H9 (cell line): ENCODE measurements around the gene PLCH1. TPM values are rescaled to one million over a fixed set of nuclear protein-coding genes. Genes with fewer than 3 reads are reported as not detected.
A peak's percentile ranks its signal among the peaks of the same experiment; 100 is the strongest.

ENCODE experiments used
- DNase-seq: peaks from one replicate; pipeline ENCODE4 v3.0.0-alpha.2; 2017
- H2AFZ ChIP-seq: one replicate; pipeline ENCODE4 v1.6.1; 2013; ENCODE audit warnings: mild to moderate bottlenecking, low read length, control low read depth, moderate library complexity
- H2AK5ac ChIP-seq: 2 replicates; pipeline ENCODE4 v1.6.1; 2013; ENCODE audit warnings: low read length, control low read depth, mixed read lengths; ENCODE audit not compliant: insufficient read length
- H2BK120ac ChIP-seq: one replicate; pipeline ENCODE4 v1.6.1; 2013; ENCODE audit warnings: low read depth, mild to moderate bottlenecking, low read length, control low read depth, inconsistent platforms; ENCODE audit not compliant: poor library complexity, severe bottlenecking
- H2BK12ac ChIP-seq: 2 replicates; pipeline ENCODE4 v1.6.1; 2013; ENCODE audit warnings: low read length, control low read depth, mixed read lengths, low read depth; ENCODE audit not compliant: insufficient read length
- H2BK15ac ChIP-seq: 2 replicates; pipeline ENCODE4 v1.6.1; 2013; ENCODE audit warnings: low read depth, low read length, control low read depth
- H2BK20ac ChIP-seq: one replicate; pipeline ENCODE4 v1.6.1; 2013; ENCODE audit warnings: low read depth, mild to moderate bottlenecking, low read length, control low read depth, inconsistent platforms; ENCODE audit not compliant: poor library complexity, severe bottlenecking
- H2BK5ac ChIP-seq: 2 replicates; pipeline ENCODE4 v1.6.1; 2013; ENCODE audit warnings: low read length, control low read depth, mixed read lengths; ENCODE audit not compliant: insufficient read length
- H3K14ac ChIP-seq: 2 replicates; pipeline ENCODE4 v1.6.1; 2013; ENCODE audit warnings: low read length, control low read depth; ENCODE audit not compliant: insufficient read depth
- H3K18ac ChIP-seq: 2 replicates; pipeline ENCODE4 v1.6.1; 2013; ENCODE audit warnings: low read depth, mild to moderate bottlenecking, mixed read lengths, low read length, control low read depth; ENCODE audit not compliant: insufficient read length
- H3K23ac ChIP-seq: 2 replicates; pipeline ENCODE4 v1.6.1; 2013; ENCODE audit warnings: low read length, control low read depth, mixed read lengths, low read depth; ENCODE audit not compliant: insufficient read length
- H3K23me2 ChIP-seq: 2 replicates; pipeline ENCODE4 v1.6.1; 2013; ENCODE audit warnings: low read depth, mild to moderate bottlenecking, mixed read lengths, low read length, control low read depth; ENCODE audit not compliant: insufficient read length, poor library complexity, severe bottlenecking
- H3K27ac ChIP-seq: 2 replicates; pipeline ENCODE4 v1.5.1; 2013; ENCODE audit warnings: low read length, control low read depth, mixed read lengths, low read depth; ENCODE audit not compliant: insufficient read length
- H3K27me3 ChIP-seq: 2 replicates; pipeline ENCODE4 v1.6.1; 2013; ENCODE audit warnings: low read length, control low read depth, inconsistent platforms; ENCODE audit not compliant: insufficient read depth
- H3K4ac ChIP-seq: 2 replicates; pipeline ENCODE4 v1.6.1; 2013; ENCODE audit warnings: low read depth, mild to moderate bottlenecking, control low read depth, inconsistent platforms, low read length, moderate library complexity
- H3K4me1 ChIP-seq: 2 replicates; pipeline ENCODE4 v1.6.1; 2013; ENCODE audit warnings: low read length, control low read depth, inconsistent platforms; ENCODE audit not compliant: insufficient read depth
- H3K4me2 ChIP-seq: 2 replicates; pipeline ENCODE4 v1.6.1; 2013; ENCODE audit warnings: low read length, control low read depth, mixed read lengths; ENCODE audit not compliant: insufficient read length, insufficient read depth
- H3K56ac ChIP-seq: 2 replicates; pipeline ENCODE4 v1.6.1; 2013; ENCODE audit warnings: low read depth, mild to moderate bottlenecking, mixed read lengths, low read length, control low read depth; ENCODE audit not compliant: insufficient read length
- H3K79me1 ChIP-seq: 2 replicates; pipeline ENCODE4 v1.6.1; 2013; ENCODE audit warnings: low read depth, mild to moderate bottlenecking, moderate library complexity, low read length, control low read depth, inconsistent platforms; ENCODE audit not compliant: insufficient read depth, poor library complexity, severe bottlenecking
- H3K79me2 ChIP-seq: 2 replicates; pipeline ENCODE4 v1.6.1; 2013; ENCODE audit warnings: low read length, control low read depth, inconsistent platforms; ENCODE audit not compliant: insufficient read depth
- H3K9ac ChIP-seq: 2 replicates; pipeline ENCODE4 v1.6.1; 2013; ENCODE audit warnings: low read length, control low read depth, mixed read lengths; ENCODE audit not compliant: insufficient read length; ENCODE audit errors: extremely low read depth
- H3K9me3 ChIP-seq: one replicate; pipeline ENCODE4 v1.6.1; 2013; ENCODE audit warnings: low read depth, low read length, inconsistent platforms; ENCODE audit not compliant: control insufficient read depth
- H3T11ph ChIP-seq: one replicate; pipeline ENCODE4 v1.6.1; 2013; ENCODE audit warnings: mild to moderate bottlenecking, low read length, control low read depth, inconsistent platforms
- H4K20me1 ChIP-seq: one replicate; pipeline ENCODE4 v1.6.1; 2013; ENCODE audit not compliant: control insufficient read depth, insufficient read length, insufficient read depth
- H4K5ac ChIP-seq: 2 replicates; pipeline ENCODE4 v1.6.1; 2013; ENCODE audit warnings: low read depth, mild to moderate bottlenecking, mixed read lengths, low read length, control low read depth; ENCODE audit not compliant: insufficient read length
- H4K8ac ChIP-seq: replicated peaks from 2 replicates; pipeline ENCODE4 v1.6.1; 2013; ENCODE audit warnings: low read length, control low read depth, mixed read lengths, low read depth; ENCODE audit not compliant: insufficient read length
- H4K91ac ChIP-seq: 2 replicates; pipeline ENCODE4 v1.6.1; 2013; ENCODE audit warnings: low read depth, mild to moderate bottlenecking, moderate library complexity, mixed read lengths, low read length, control low read depth; ENCODE audit not compliant: insufficient read length
- H3K27ac Mint-ChIP-seq, 3 experiments: 2 replicates in 2 of 3; 3 replicates in 1 of 3; pipeline ENCODE4 v1.8.0; 2020 to 2021; ENCODE audit warnings: mixed read lengths in 3 of 3, mild to moderate bottlenecking in 1 of 3, moderate library complexity in 1 of 3
- H3K27me3 Mint-ChIP-seq: 2 replicates; pipeline ENCODE4 v1.8.0; 2021; ENCODE audit warnings: low read depth, mild to moderate bottlenecking, moderate library complexity, mixed read lengths
- H3K36me3 Mint-ChIP-seq, 3 experiments: 2 replicates in 2 of 3; 3 replicates in 1 of 3; pipeline ENCODE4 v1.8.0; 2020 to 2021; ENCODE audit warnings: low read depth in 3 of 3, mixed read lengths in 3 of 3; ENCODE audit not compliant: insufficient read depth in 1 of 3
- H3K4me1 Mint-ChIP-seq, 2 experiments: 2 replicates each; pipeline ENCODE4 v1.8.0; 2020; ENCODE audit warnings: mixed read lengths in 2 of 2
- H3K4me3 Mint-ChIP-seq, 2 experiments: 2 replicates in 1 of 2; 3 replicates in 1 of 2; pipeline ENCODE4 v1.8.0; 2020 to 2021; ENCODE audit warnings: mild to moderate bottlenecking in 2 of 2, mixed read lengths in 2 of 2, moderate library complexity in 1 of 2
- H3K9me3 Mint-ChIP-seq, 2 experiments: 2 replicates in 1 of 2; 3 replicates in 1 of 2; pipeline ENCODE4 v1.8.0; 2020; ENCODE audit warnings: mild to moderate bottlenecking in 2 of 2, mixed read lengths in 2 of 2, moderate library complexity in 1 of 2
- WGBS: extraction: QIAGEN DNeasy Blood & Tissue Kit; methylation state at CpG from one replicate; pipeline ENCODE4 v1.1.7; 2013; ENCODE audit warnings: missing lambda C conversion rate, low lambda C conversion rate, mixed read lengths; ENCODE audit not compliant: insufficient read length; ENCODE audit errors: extremely low coverage; 5-methylcytosine and 5-hydroxymethylcytosine counted together
- total RNA-seq: library from RNA; stranded (reverse); gene quantifications from 2 replicates; pipeline ENCODE4 v1.2.1, GENCODE V29; 2021
- TF ChIP-seq, protein P1 (sequence below): fragments of 200-600 bp; sonication (generic); conservative IDR thresholded peaks from 3 replicates; pipeline ENCODE4 v1.8.0; 2021; ENCODE audit warnings: antibody characterized with exemption, mild to moderate bottlenecking

PLCH1 gene
- total RNA-seq, 1 experiment from 2014 or later = 19.0 TPM

DNA sequence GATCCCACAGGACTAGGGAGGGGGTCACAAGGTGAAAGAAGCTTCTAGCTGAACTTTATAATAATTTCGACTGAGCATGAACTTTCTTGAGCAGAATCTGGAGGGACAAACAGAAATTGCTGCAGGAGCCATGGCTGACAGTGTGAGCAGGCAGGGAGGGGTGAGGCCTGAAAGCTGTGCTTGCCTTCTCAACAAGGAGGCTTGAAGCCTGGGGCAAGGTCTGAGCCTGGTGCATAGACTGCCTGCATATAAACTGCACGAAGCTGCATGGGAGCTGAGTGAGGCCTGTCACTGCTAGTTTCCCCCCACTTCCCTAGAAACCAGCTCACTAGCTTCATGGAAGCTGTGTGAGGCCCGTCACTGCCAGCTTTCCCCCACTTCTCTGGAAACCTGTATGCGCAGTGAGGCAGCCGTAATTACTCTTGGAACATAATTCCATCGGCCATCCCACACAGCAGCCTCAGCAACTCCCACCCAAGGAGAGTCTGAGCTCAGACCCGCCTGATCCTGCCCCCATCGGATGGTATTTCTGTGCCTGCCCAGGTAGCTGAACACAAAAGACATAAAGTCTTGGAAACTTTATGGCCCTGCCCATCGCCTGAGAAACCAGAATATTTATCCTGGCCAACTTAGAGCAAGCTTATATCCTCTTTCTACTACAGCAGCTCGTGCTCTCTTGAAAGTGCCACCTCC, 136.5 kb downstream of the PLCH1 start:
- peaks cover 29 to 38% of the 10 kb centered on the region in 2 experiments for H3K4me1 Mint-ChIP-seq
- H2BK20ac ChIP-seq = no peak overlapping the region
- H2BK120ac ChIP-seq = no peak overlapping the region
- H3K14ac ChIP-seq = no peak overlapping the region
- no peak overlapping the region for H3T11ph ChIP-seq
- H3K79me1 ChIP-seq = no peaks in the 10 kb centered on the region
- H3K4me1 ChIP-seq = no peaks in the 10 kb centered on the region; the same call in 1 of the 2 replicates
- H3K36me3 Mint-ChIP-seq = peaks cover 0 to 14% (median 7%) of the 10 kb centered on the region in 3 experiments; a peak in 5 of 7 replicates
- no peak overlapping the region for H4K5ac ChIP-seq
- H4K91ac ChIP-seq = no peak overlapping the region
- DNase-seq = no peak
- peaks cover 6 to 7% of the 10 kb centered on the region in 2 experiments; a peak in 3 of 5 replicates for H3K9me3 Mint-ChIP-seq
- no peak overlapping the region for H3K4ac ChIP-seq
- TF ChIP-seq, protein P1, sequence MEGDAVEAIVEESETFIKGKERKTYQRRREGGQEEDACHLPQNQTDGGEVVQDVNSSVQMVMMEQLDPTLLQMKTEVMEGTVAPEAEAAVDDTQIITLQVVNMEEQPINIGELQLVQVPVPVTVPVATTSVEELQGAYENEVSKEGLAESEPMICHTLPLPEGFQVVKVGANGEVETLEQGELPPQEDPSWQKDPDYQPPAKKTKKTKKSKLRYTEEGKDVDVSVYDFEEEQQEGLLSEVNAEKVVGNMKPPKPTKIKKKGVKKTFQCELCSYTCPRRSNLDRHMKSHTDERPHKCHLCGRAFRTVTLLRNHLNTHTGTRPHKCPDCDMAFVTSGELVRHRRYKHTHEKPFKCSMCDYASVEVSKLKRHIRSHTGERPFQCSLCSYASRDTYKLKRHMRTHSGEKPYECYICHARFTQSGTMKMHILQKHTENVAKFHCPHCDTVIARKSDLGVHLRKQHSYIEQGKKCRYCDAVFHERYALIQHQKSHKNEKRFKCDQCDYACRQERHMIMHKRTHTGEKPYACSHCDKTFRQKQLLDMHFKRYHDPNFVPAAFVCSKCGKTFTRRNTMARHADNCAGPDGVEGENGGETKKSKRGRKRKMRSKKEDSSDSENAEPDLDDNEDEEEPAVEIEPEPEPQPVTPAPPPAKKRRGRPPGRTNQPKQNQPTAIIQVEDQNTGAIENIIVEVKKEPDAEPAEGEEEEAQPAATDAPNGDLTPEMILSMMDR = no peak
- H3K9ac ChIP-seq = no peak overlapping the region
- no peaks in the 10 kb centered on the region for H4K20me1 ChIP-seq
- no peaks in the 10 kb centered on the region for H3K27me3 ChIP-seq
- no CpG with 5 or more reads among the region's 10 CpGs for whole genome bisulfite sequencing
- no peaks in the 10 kb centered on the region for H3K23me2 ChIP-seq
- no peak overlapping the region for H2BK12ac ChIP-seq
- H2BK5ac ChIP-seq = no peak overlapping the region
- H2AFZ ChIP-seq = no peak overlapping the region
- no peak overlapping the region for H3K23ac ChIP-seq
- H3K9me3 ChIP-seq = no peaks in the 10 kb centered on the region
- no peaks in the 10 kb centered on the region for H3K27me3 Mint-ChIP-seq
- no peak overlapping the region for H2AK5ac ChIP-seq
- no peak overlapping the region for H3K27ac ChIP-seq
- no peak overlapping the region for H3K18ac ChIP-seq
- H3K27ac Mint-ChIP-seq = peak overlapping the region in 2 of 3 experiments; percentile 53 to 68; a peak in 4 of 7 replicates
- no peak overlapping the region for H3K56ac ChIP-seq
- H3K79me2 ChIP-seq = 0 out of 2 replicates have a peak, but pooled peaks cover 2% of the 10 kb centered on the region
- no peak overlapping the region for H4K8ac ChIP-seq
- H2BK15ac ChIP-seq = no peak overlapping the region
- no peak overlapping the region for H3K4me2 ChIP-seq
- no peak overlapping the region for H3K4me3 Mint-ChIP-seq
